ENCODE measurements around the gene PAX7. TPM values are rescaled to one million over a fixed set of nuclear protein-coding genes. Genes with fewer than 3 reads are reported as not detected.

Gene PAX7
- total RNA-seq, 4 donors from 2014 or later: 1.8 to 5.1 (median 3.9) TPM

- in situ Hi-C loops (cut with MboI; ENCODE audit: low sequenced_read_pairs in 4 of 4): no loop called here
- Histone ChIP-seq H3K36me3 (no peaks in the 10 kb centered on the region), H3K9me3 (no peaks in the 10 kb centered on the region), H3K4me1 (no peaks in the 10 kb centered on the region), H3K27me3 (peaks cover 0 to 8% (median 0%) of the 10 kb centered on the region in 3 donors), H3K4me3 (no peak overlapping the region), H3K27ac (no peak overlapping the region)
- ATAC-seq (no peak), DNase-seq (no peak)
- TF ChIP-seq POLR2A (IDR thresholded peaks at IDR 0.05) (no peak), CTCF (IDR thresholded peaks at IDR 0.05 in 4 of 5, conservative IDR thresholded peaks at IDR 0.05 in 1 of 5) (no peak)
- intact Hi-C loops (cut with DNase I; ENCODE audit: low total_unique reads): no loop called here
Observed at GRCh38 chr1:18607289-18607760, 23.3 kb upstream of the PAX7 start.

- Histone ChIP-seq H3K27me3 (peaks cover 0 to 9% (median 4%) of the 10 kb centered on the region in 3 donors), H3K9me3 (no peaks in the 10 kb centered on the region), H3K4me3 (no peak overlapping the region), H3K4me1 (no peaks in the 10 kb centered on the region), H3K36me3 (no peaks in the 10 kb centered on the region), H3K27ac (no peak overlapping the region)
- no peak for ATAC-seq
- intact Hi-C loops (cut with DNase I; ENCODE audit: low total_unique reads) (no loop called here), in situ Hi-C loops (cut with MboI; ENCODE audit: low sequenced_read_pairs in 4 of 4) (no loop called here)
- DNase-seq: no peak
- TF ChIP-seq CTCF (IDR thresholded peaks at IDR 0.05 in 4 of 5, conservative IDR thresholded peaks at IDR 0.05 in 1 of 5) (no peak), POLR2A (IDR thresholded peaks at IDR 0.05) (no peak)
Observed at GRCh38 chr1:18608534-18608933, 22.1 kb upstream of the PAX7 start.

GRCh38 chr1:18611311-18611710 is 19.3 kb upstream of the PAX7 start:
- H3K4me1 ChIP-seq: no peaks in the 10 kb centered on the region
- H3K4me3 ChIP-seq: no peak overlapping the region
- no peaks in the 10 kb centered on the region for H3K9me3 ChIP-seq
- DNase-seq (no peak), ATAC-seq (no peak)
- no peaks in the 10 kb centered on the region for H3K36me3 ChIP-seq
- peaks cover 0 to 13% (median 11%) of the 10 kb centered on the region in 3 donors for H3K27me3 ChIP-seq
- in situ Hi-C loops (cut with MboI; ENCODE audit: low sequenced_read_pairs in 4 of 4) (no loop called here), intact Hi-C loops (cut with DNase I; ENCODE audit: low total_unique reads) (no loop called here)
- no peak for TF ChIP-seq POLR2A (IDR thresholded peaks at IDR 0.05)
- no peak for TF ChIP-seq CTCF (IDR thresholded peaks at IDR 0.05 in 4 of 5, conservative IDR thresholded peaks at IDR 0.05 in 1 of 5)
- H3K27ac ChIP-seq: no peak overlapping the region

- Histone ChIP-seq H3K4me3 (no peak overlapping the region), H3K9me3 (no peaks in the 10 kb centered on the region), H3K27ac (no peak overlapping the region), H3K36me3 (no peaks in the 10 kb centered on the region), H3K4me1 (no peaks in the 10 kb centered on the region), H3K27me3 (peaks cover 0 to 13% (median 11%) of the 10 kb centered on the region in 3 donors)
- ATAC-seq: no peak
- intact Hi-C loops (cut with DNase I; ENCODE audit: low total_unique reads) (no loop called here), in situ Hi-C loops (cut with MboI; ENCODE audit: low sequenced_read_pairs in 4 of 4) (no loop called here)
- DNase-seq: no peak
- TF ChIP-seq CTCF (IDR thresholded peaks at IDR 0.05 in 4 of 5, conservative IDR thresholded peaks at IDR 0.05 in 1 of 5) (no peak), POLR2A (IDR thresholded peaks at IDR 0.05) (no peak)
Observed at GRCh38 chr1:18612073-18612472, 18.6 kb upstream of the PAX7 start.
